H9 (cell line): ENCODE results near the gene LRRFIP2. TPM values are rescaled to one million over a fixed set of nuclear protein-coding genes. Genes with fewer than 3 reads are reported as not detected.

ENCODE experiments used
- DNase-seq: peaks from one replicate; pipeline ENCODE4 v3.0.0-alpha.2; 2017
- H2AFZ ChIP-seq: one replicate; pipeline ENCODE4 v1.6.1; 2013; ENCODE audit warnings: mild to moderate bottlenecking, low read length, control low read depth, moderate library complexity
- H2AK5ac ChIP-seq: 2 replicates; pipeline ENCODE4 v1.6.1; 2013; ENCODE audit warnings: low read length, control low read depth, mixed read lengths; ENCODE audit not compliant: insufficient read length
- H2BK120ac ChIP-seq: one replicate; pipeline ENCODE4 v1.6.1; 2013; ENCODE audit warnings: low read depth, mild to moderate bottlenecking, low read length, control low read depth, inconsistent platforms; ENCODE audit not compliant: poor library complexity, severe bottlenecking
- H2BK12ac ChIP-seq: 2 replicates; pipeline ENCODE4 v1.6.1; 2013; ENCODE audit warnings: low read length, control low read depth, mixed read lengths, low read depth; ENCODE audit not compliant: insufficient read length
- H2BK15ac ChIP-seq: 2 replicates; pipeline ENCODE4 v1.6.1; 2013; ENCODE audit warnings: low read depth, low read length, control low read depth
- H2BK20ac ChIP-seq: one replicate; pipeline ENCODE4 v1.6.1; 2013; ENCODE audit warnings: low read depth, mild to moderate bottlenecking, low read length, control low read depth, inconsistent platforms; ENCODE audit not compliant: poor library complexity, severe bottlenecking
- H2BK5ac ChIP-seq: 2 replicates; pipeline ENCODE4 v1.6.1; 2013; ENCODE audit warnings: low read length, control low read depth, mixed read lengths; ENCODE audit not compliant: insufficient read length
- H3K14ac ChIP-seq: 2 replicates; pipeline ENCODE4 v1.6.1; 2013; ENCODE audit warnings: low read length, control low read depth; ENCODE audit not compliant: insufficient read depth
- H3K18ac ChIP-seq: 2 replicates; pipeline ENCODE4 v1.6.1; 2013; ENCODE audit warnings: low read depth, mild to moderate bottlenecking, mixed read lengths, low read length, control low read depth; ENCODE audit not compliant: insufficient read length
- H3K23ac ChIP-seq: 2 replicates; pipeline ENCODE4 v1.6.1; 2013; ENCODE audit warnings: low read length, control low read depth, mixed read lengths, low read depth; ENCODE audit not compliant: insufficient read length
- H3K23me2 ChIP-seq: 2 replicates; pipeline ENCODE4 v1.6.1; 2013; ENCODE audit warnings: low read depth, mild to moderate bottlenecking, mixed read lengths, low read length, control low read depth; ENCODE audit not compliant: insufficient read length, poor library complexity, severe bottlenecking
- H3K27ac ChIP-seq: 2 replicates; pipeline ENCODE4 v1.5.1; 2013; ENCODE audit warnings: low read length, control low read depth, mixed read lengths, low read depth; ENCODE audit not compliant: insufficient read length
- H3K27me3 ChIP-seq: 2 replicates; pipeline ENCODE4 v1.6.1; 2013; ENCODE audit warnings: low read length, control low read depth, inconsistent platforms; ENCODE audit not compliant: insufficient read depth
- H3K4ac ChIP-seq: 2 replicates; pipeline ENCODE4 v1.6.1; 2013; ENCODE audit warnings: low read depth, mild to moderate bottlenecking, control low read depth, inconsistent platforms, low read length, moderate library complexity
- H3K4me1 ChIP-seq: 2 replicates; pipeline ENCODE4 v1.6.1; 2013; ENCODE audit warnings: low read length, control low read depth, inconsistent platforms; ENCODE audit not compliant: insufficient read depth
- H3K4me2 ChIP-seq: 2 replicates; pipeline ENCODE4 v1.6.1; 2013; ENCODE audit warnings: low read length, control low read depth, mixed read lengths; ENCODE audit not compliant: insufficient read length, insufficient read depth
- H3K56ac ChIP-seq: 2 replicates; pipeline ENCODE4 v1.6.1; 2013; ENCODE audit warnings: low read depth, mild to moderate bottlenecking, mixed read lengths, low read length, control low read depth; ENCODE audit not compliant: insufficient read length
- H3K79me1 ChIP-seq: 2 replicates; pipeline ENCODE4 v1.6.1; 2013; ENCODE audit warnings: low read depth, mild to moderate bottlenecking, moderate library complexity, low read length, control low read depth, inconsistent platforms; ENCODE audit not compliant: insufficient read depth, poor library complexity, severe bottlenecking
- H3K79me2 ChIP-seq: 2 replicates; pipeline ENCODE4 v1.6.1; 2013; ENCODE audit warnings: low read length, control low read depth, inconsistent platforms; ENCODE audit not compliant: insufficient read depth
- H3K9ac ChIP-seq: 2 replicates; pipeline ENCODE4 v1.6.1; 2013; ENCODE audit warnings: low read length, control low read depth, mixed read lengths; ENCODE audit not compliant: insufficient read length; ENCODE audit errors: extremely low read depth
- H3K9me3 ChIP-seq: one replicate; pipeline ENCODE4 v1.6.1; 2013; ENCODE audit warnings: low read depth, low read length, inconsistent platforms; ENCODE audit not compliant: control insufficient read depth
- H3T11ph ChIP-seq: one replicate; pipeline ENCODE4 v1.6.1; 2013; ENCODE audit warnings: mild to moderate bottlenecking, low read length, control low read depth, inconsistent platforms
- H4K20me1 ChIP-seq: one replicate; pipeline ENCODE4 v1.6.1; 2013; ENCODE audit not compliant: control insufficient read depth, insufficient read length, insufficient read depth
- H4K5ac ChIP-seq: 2 replicates; pipeline ENCODE4 v1.6.1; 2013; ENCODE audit warnings: low read depth, mild to moderate bottlenecking, mixed read lengths, low read length, control low read depth; ENCODE audit not compliant: insufficient read length
- H4K8ac ChIP-seq: replicated peaks from 2 replicates; pipeline ENCODE4 v1.6.1; 2013; ENCODE audit warnings: low read length, control low read depth, mixed read lengths, low read depth; ENCODE audit not compliant: insufficient read length
- H4K91ac ChIP-seq: 2 replicates; pipeline ENCODE4 v1.6.1; 2013; ENCODE audit warnings: low read depth, mild to moderate bottlenecking, moderate library complexity, mixed read lengths, low read length, control low read depth; ENCODE audit not compliant: insufficient read length
- H3K27ac Mint-ChIP-seq, 3 experiments: 2 replicates in 2 of 3; 3 replicates in 1 of 3; pipeline ENCODE4 v1.8.0; 2020 to 2021; ENCODE audit warnings: mixed read lengths in 3 of 3, mild to moderate bottlenecking in 1 of 3, moderate library complexity in 1 of 3
- H3K27me3 Mint-ChIP-seq: 2 replicates; pipeline ENCODE4 v1.8.0; 2021; ENCODE audit warnings: low read depth, mild to moderate bottlenecking, moderate library complexity, mixed read lengths
- H3K36me3 Mint-ChIP-seq, 3 experiments: 2 replicates in 2 of 3; 3 replicates in 1 of 3; pipeline ENCODE4 v1.8.0; 2020 to 2021; ENCODE audit warnings: low read depth in 3 of 3, mixed read lengths in 3 of 3; ENCODE audit not compliant: insufficient read depth in 1 of 3
- H3K4me1 Mint-ChIP-seq, 2 experiments: 2 replicates each; pipeline ENCODE4 v1.8.0; 2020; ENCODE audit warnings: mixed read lengths in 2 of 2
- H3K4me3 Mint-ChIP-seq, 2 experiments: 2 replicates in 1 of 2; 3 replicates in 1 of 2; pipeline ENCODE4 v1.8.0; 2020 to 2021; ENCODE audit warnings: mild to moderate bottlenecking in 2 of 2, mixed read lengths in 2 of 2, moderate library complexity in 1 of 2
- H3K9me3 Mint-ChIP-seq, 2 experiments: 2 replicates in 1 of 2; 3 replicates in 1 of 2; pipeline ENCODE4 v1.8.0; 2020; ENCODE audit warnings: mild to moderate bottlenecking in 2 of 2, mixed read lengths in 2 of 2, moderate library complexity in 1 of 2
- WGBS: extraction: QIAGEN DNeasy Blood & Tissue Kit; methylation state at CpG from one replicate; pipeline ENCODE4 v1.1.7; 2013; ENCODE audit warnings: missing lambda C conversion rate, low lambda C conversion rate, mixed read lengths; ENCODE audit not compliant: insufficient read length; ENCODE audit errors: extremely low coverage; 5-methylcytosine and 5-hydroxymethylcytosine counted together
- total RNA-seq: library from RNA; stranded (reverse); gene quantifications from 2 replicates; pipeline ENCODE4 v1.2.1, GENCODE V29; 2021
- TF ChIP-seq, protein P1 (sequence below): fragments of 200-600 bp; sonication (generic); conservative IDR thresholded peaks from 3 replicates; pipeline ENCODE4 v1.8.0; 2021; ENCODE audit warnings: antibody characterized with exemption, mild to moderate bottlenecking

Gene LRRFIP2
- total RNA-seq, 1 experiment from 2014 or later = 30.7 TPM

DNA sequence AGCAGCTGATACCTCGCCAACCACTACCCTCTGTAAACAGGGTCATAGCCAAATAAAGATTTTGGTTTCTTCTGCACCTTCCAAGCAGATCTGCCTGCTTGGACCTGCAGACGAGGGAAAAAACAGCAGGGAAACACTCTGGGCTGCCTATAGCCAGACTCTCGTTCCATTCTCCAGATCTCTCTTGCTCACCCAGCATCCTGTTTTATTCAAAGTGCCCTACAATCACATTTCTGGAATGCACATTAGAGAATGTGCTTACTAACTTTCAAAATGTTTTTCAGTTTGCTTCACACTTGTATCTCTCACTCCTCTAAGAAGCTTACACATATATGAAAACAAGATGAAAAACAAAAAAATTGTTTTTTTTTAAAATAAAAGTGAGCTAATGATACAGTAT lies 109.6 kb downstream of the LRRFIP2 start:
- no peak overlapping the region for H2BK5ac ChIP-seq
- Mint-ChIP-seq H3K36me3 (peaks cover 0 to 26% (median 14%) of the 10 kb centered on the region in 3 experiments; a peak in 5 of 7 replicates), H3K4me1 (no peaks in the 10 kb centered on the region), H3K9me3 (no peaks in the 10 kb centered on the region), H3K4me3 (no peak overlapping the region), H3K27me3 (no peaks in the 10 kb centered on the region), H3K27ac (no peak overlapping the region)
- H3K9me3 ChIP-seq = no peaks in the 10 kb centered on the region
- no peaks in the 10 kb centered on the region for H3K4me1 ChIP-seq
- H3K56ac ChIP-seq = no peak overlapping the region
- no peak overlapping the region for H4K8ac ChIP-seq
- no peak overlapping the region for H3K4me2 ChIP-seq
- H3K79me1 ChIP-seq = no peaks in the 10 kb centered on the region
- no peak overlapping the region for H2AK5ac ChIP-seq
- WGBS = no CpG with 5 or more reads among the region's 3 CpGs
- no peak overlapping the region for H3K9ac ChIP-seq
- TF ChIP-seq, protein P1, sequence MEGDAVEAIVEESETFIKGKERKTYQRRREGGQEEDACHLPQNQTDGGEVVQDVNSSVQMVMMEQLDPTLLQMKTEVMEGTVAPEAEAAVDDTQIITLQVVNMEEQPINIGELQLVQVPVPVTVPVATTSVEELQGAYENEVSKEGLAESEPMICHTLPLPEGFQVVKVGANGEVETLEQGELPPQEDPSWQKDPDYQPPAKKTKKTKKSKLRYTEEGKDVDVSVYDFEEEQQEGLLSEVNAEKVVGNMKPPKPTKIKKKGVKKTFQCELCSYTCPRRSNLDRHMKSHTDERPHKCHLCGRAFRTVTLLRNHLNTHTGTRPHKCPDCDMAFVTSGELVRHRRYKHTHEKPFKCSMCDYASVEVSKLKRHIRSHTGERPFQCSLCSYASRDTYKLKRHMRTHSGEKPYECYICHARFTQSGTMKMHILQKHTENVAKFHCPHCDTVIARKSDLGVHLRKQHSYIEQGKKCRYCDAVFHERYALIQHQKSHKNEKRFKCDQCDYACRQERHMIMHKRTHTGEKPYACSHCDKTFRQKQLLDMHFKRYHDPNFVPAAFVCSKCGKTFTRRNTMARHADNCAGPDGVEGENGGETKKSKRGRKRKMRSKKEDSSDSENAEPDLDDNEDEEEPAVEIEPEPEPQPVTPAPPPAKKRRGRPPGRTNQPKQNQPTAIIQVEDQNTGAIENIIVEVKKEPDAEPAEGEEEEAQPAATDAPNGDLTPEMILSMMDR = no peak
- H3K79me2 ChIP-seq = no peaks in the 10 kb centered on the region
- no peak overlapping the region for H3T11ph ChIP-seq
- H2BK20ac ChIP-seq = no peak overlapping the region
- no peak overlapping the region for H2BK120ac ChIP-seq
- H3K18ac ChIP-seq = no peak overlapping the region
- no peak overlapping the region for H3K27ac ChIP-seq
- H4K20me1 ChIP-seq = no peaks in the 10 kb centered on the region
- no peak overlapping the region for H4K91ac ChIP-seq
- H2AFZ ChIP-seq = no peak overlapping the region
- H4K5ac ChIP-seq = no peak overlapping the region
- H3K23ac ChIP-seq = no peak overlapping the region
- no peak for DNase-seq
- H2BK12ac ChIP-seq = no peak overlapping the region
- H2BK15ac ChIP-seq = no peak overlapping the region
- no peak overlapping the region for H3K4ac ChIP-seq
- H3K14ac ChIP-seq = no peak overlapping the region
- no peaks in the 10 kb centered on the region for H3K23me2 ChIP-seq
- H3K27me3 ChIP-seq = no peaks in the 10 kb centered on the region
